ENCODE results near the gene KSR1.

- TF ChIP-seq CTCF (conservative IDR thresholded peaks at IDR 0.05 in 1 of 2, IDR thresholded peaks at IDR 0.05 in 1 of 2; ENCODE audit: low read depth in 1 of 2, low read length in 2 of 2) (no peak), EZH2 (IDR thresholded peaks at IDR 0.05; ENCODE audit: low read length, missing control alignments) (no peak)
These were observed 31.7 kb upstream of the KSR1 start for GRCh38 chr17:27424516-27424915.
